ENCODE results near the gene SESN1.

The SESN1 gene

GRCh38 chr6:109062767-109063352 lies 31.8 kb downstream of the SESN1 start:
- no peaks in the 10 kb centered on the region for H3K9me3 ChIP-seq (ENCODE audit: insufficient read depth, low read length, severe bottlenecking)
- H3K79me2 ChIP-seq (ENCODE audit: insufficient read depth, low read length), result no peaks in the 10 kb centered on the region
- no peak overlapping the region for H3K4me3 ChIP-seq (ENCODE audit: low read depth in 1 of 2, low read length in 2 of 2)
- no peak overlapping the region for H3K27ac ChIP-seq (ENCODE audit: low read length)
- H3K36me3 ChIP-seq (ENCODE audit: insufficient read depth, low read length), result no peaks in the 10 kb centered on the region
- no peak for TF ChIP-seq EZH2 (IDR thresholded peaks at IDR 0.05; ENCODE audit: borderline replicate concordance, low read depth, low read length, severe bottlenecking)
- TF ChIP-seq, protein P1, sequence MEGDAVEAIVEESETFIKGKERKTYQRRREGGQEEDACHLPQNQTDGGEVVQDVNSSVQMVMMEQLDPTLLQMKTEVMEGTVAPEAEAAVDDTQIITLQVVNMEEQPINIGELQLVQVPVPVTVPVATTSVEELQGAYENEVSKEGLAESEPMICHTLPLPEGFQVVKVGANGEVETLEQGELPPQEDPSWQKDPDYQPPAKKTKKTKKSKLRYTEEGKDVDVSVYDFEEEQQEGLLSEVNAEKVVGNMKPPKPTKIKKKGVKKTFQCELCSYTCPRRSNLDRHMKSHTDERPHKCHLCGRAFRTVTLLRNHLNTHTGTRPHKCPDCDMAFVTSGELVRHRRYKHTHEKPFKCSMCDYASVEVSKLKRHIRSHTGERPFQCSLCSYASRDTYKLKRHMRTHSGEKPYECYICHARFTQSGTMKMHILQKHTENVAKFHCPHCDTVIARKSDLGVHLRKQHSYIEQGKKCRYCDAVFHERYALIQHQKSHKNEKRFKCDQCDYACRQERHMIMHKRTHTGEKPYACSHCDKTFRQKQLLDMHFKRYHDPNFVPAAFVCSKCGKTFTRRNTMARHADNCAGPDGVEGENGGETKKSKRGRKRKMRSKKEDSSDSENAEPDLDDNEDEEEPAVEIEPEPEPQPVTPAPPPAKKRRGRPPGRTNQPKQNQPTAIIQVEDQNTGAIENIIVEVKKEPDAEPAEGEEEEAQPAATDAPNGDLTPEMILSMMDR (IDR thresholded peaks at IDR 0.05; ENCODE audit: borderline replicate concordance, extremely low read depth, low read length, poor library complexity, severe bottlenecking), result no peak
- H3K9ac ChIP-seq (ENCODE audit: low read depth, low read length), result no peak overlapping the region
- H3K4me1 ChIP-seq (ENCODE audit: insufficient read depth, low read length), result peaks cover 7% of the 10 kb centered on the region
- H3K4me2 ChIP-seq (ENCODE audit: insufficient read depth, low read length), result no peak overlapping the region
- no peaks in the 10 kb centered on the region for H3K27me3 ChIP-seq (ENCODE audit: insufficient read depth, low read length, poor library complexity)
- H2AFZ ChIP-seq (ENCODE audit: low read depth, low read length), result no peak overlapping the region
- ATAC-seq (ENCODE audit: insufficient read depth, low read depth) (no peak), DNase-seq (no peak)
- no peaks in the 10 kb centered on the region for H4K20me1 ChIP-seq (ENCODE audit: insufficient read depth, low read length)

- no peak overlapping the region for H2AFZ ChIP-seq (ENCODE audit: low read depth, low read length)
- DNase-seq (no peak), ATAC-seq (ENCODE audit: insufficient read depth, low read depth) (no peak)
These were observed 32.4 kb downstream of the SESN1 start for GRCh38 chr6:109062216-109062615.

DNA sequence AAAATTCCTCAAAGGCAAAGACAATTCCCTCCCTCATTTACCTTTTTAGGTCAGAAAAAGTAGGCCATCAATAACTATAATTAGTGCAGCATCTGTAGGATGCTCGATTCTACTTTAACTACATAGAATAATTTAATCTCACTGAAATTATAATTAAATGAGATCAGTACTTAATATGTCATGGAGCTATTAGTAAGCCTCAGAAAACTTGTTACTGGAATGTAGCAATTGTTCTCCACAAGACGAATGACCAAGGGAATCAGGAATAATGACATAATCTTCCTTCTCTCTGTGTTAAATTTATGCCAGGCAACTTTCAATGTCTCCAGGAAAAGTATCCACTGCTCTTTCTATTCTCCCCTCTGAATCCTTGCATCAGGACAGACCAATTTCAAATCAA lies 34.1 kb downstream of the SESN1 start:
- ATAC-seq (ENCODE audit: insufficient read depth, low read depth), result no peak
- H3K36me3 ChIP-seq (ENCODE audit: insufficient read depth, low read length), result no peaks in the 10 kb centered on the region
- H3K79me2 ChIP-seq (ENCODE audit: insufficient read depth, low read length), result no peaks in the 10 kb centered on the region
- DNase-seq, result no peak
- H3K9ac ChIP-seq (ENCODE audit: low read depth, low read length), result no peak overlapping the region
- H3K9me3 ChIP-seq (ENCODE audit: insufficient read depth, low read length, severe bottlenecking), result no peaks in the 10 kb centered on the region
- no peak overlapping the region for H3K4me2 ChIP-seq (ENCODE audit: insufficient read depth, low read length)
- H2AFZ ChIP-seq (ENCODE audit: low read depth, low read length), result no peak overlapping the region
- H3K27ac ChIP-seq (ENCODE audit: low read length), result no peak overlapping the region
- H3K27me3 ChIP-seq (ENCODE audit: insufficient read depth, low read length, poor library complexity), result no peaks in the 10 kb centered on the region
- no peak for TF ChIP-seq EZH2 (IDR thresholded peaks at IDR 0.05; ENCODE audit: borderline replicate concordance, low read depth, low read length, severe bottlenecking)
- TF ChIP-seq, protein P1 (IDR thresholded peaks at IDR 0.05; ENCODE audit: borderline replicate concordance, extremely low read depth, low read length, poor library complexity, severe bottlenecking), result no peak
- no peaks in the 10 kb centered on the region for H4K20me1 ChIP-seq (ENCODE audit: insufficient read depth, low read length)
- peaks cover 7% of the 10 kb centered on the region for H3K4me1 ChIP-seq (ENCODE audit: insufficient read depth, low read length)
- no peak overlapping the region for H3K4me3 ChIP-seq (ENCODE audit: low read depth in 1 of 2, low read length in 2 of 2)

More at GRCh38 chr6:109062216-109062615, 32.4 kb downstream of the SESN1 start:
- H3K9me3 ChIP-seq (ENCODE audit: insufficient read depth, low read length, severe bottlenecking), result no peaks in the 10 kb centered on the region
- H3K4me2 ChIP-seq (ENCODE audit: insufficient read depth, low read length), result no peak overlapping the region
- H3K9ac ChIP-seq (ENCODE audit: low read depth, low read length), result no peak overlapping the region
- no peaks in the 10 kb centered on the region for H3K36me3 ChIP-seq (ENCODE audit: insufficient read depth, low read length)
- H3K79me2 ChIP-seq (ENCODE audit: insufficient read depth, low read length), result no peaks in the 10 kb centered on the region
- H3K4me1 ChIP-seq (ENCODE audit: insufficient read depth, low read length), result peaks cover 7% of the 10 kb centered on the region
- no peak overlapping the region for H3K4me3 ChIP-seq (ENCODE audit: low read depth in 1 of 2, low read length in 2 of 2)
- no peak overlapping the region for H3K27ac ChIP-seq (ENCODE audit: low read length)
- H3K27me3 ChIP-seq (ENCODE audit: insufficient read depth, low read length, poor library complexity), result no peaks in the 10 kb centered on the region
- H4K20me1 ChIP-seq (ENCODE audit: insufficient read depth, low read length), result no peaks in the 10 kb centered on the region
- TF ChIP-seq EZH2 (IDR thresholded peaks at IDR 0.05; ENCODE audit: borderline replicate concordance, low read depth, low read length, severe bottlenecking), result no peak
- TF ChIP-seq, protein P1 (IDR thresholded peaks at IDR 0.05; ENCODE audit: borderline replicate concordance, extremely low read depth, low read length, poor library complexity, severe bottlenecking), result no peak

Data from DND-41 (cell line).